Sigmoid colon (tissue), 4 donors: Measurements from ENCODE around the gene ZNF71.

ENCODE experiments used
- EP300 ChIP-seq, 4 donors: sonication (generic); formaldehyde crosslinking; IDR thresholded peaks; one replicate each; pipeline ENCODE4 v1.6.1; 2017; ENCODE audit warnings: antibody characterized with exemption in 4 of 4
- POLR2A ChIP-seq, 2 donors: fragments of 450-650 bp; IDR thresholded peaks; one replicate each; pipeline ENCODE4 v1.6.1; 2016; ENCODE audit warnings: antibody characterized with exemption in 2 of 2, mild to moderate bottlenecking in 2 of 2, moderate library complexity in 2 of 2
- POLR2AphosphoS5 ChIP-seq, 4 donors: sonication (generic); formaldehyde crosslinking; IDR thresholded peaks; one replicate each; pipeline ENCODE4 v1.6.1; 2017; ENCODE audit warnings: antibody characterized with exemption in 4 of 4
- TF ChIP-seq, protein P1 (sequence below), 4 experiments: fragments of 450-650 bp in 3 of 4; fragments of 200-600 bp in 1 of 4; IDR thresholded peaks; one replicate each; pipeline ENCODE4 v1.5.1; 2016 to 2019; ENCODE audit warnings: antibody characterized with exemption in 4 of 4, mild to moderate bottlenecking in 3 of 4, moderate library complexity in 2 of 4

- TF ChIP-seq, protein P1, sequence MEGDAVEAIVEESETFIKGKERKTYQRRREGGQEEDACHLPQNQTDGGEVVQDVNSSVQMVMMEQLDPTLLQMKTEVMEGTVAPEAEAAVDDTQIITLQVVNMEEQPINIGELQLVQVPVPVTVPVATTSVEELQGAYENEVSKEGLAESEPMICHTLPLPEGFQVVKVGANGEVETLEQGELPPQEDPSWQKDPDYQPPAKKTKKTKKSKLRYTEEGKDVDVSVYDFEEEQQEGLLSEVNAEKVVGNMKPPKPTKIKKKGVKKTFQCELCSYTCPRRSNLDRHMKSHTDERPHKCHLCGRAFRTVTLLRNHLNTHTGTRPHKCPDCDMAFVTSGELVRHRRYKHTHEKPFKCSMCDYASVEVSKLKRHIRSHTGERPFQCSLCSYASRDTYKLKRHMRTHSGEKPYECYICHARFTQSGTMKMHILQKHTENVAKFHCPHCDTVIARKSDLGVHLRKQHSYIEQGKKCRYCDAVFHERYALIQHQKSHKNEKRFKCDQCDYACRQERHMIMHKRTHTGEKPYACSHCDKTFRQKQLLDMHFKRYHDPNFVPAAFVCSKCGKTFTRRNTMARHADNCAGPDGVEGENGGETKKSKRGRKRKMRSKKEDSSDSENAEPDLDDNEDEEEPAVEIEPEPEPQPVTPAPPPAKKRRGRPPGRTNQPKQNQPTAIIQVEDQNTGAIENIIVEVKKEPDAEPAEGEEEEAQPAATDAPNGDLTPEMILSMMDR (IDR thresholded peaks at IDR 0.05): no peak
- TF ChIP-seq POLR2A (IDR thresholded peaks at IDR 0.05) (no peak), POLR2AphosphoS5 (IDR thresholded peaks at IDR 0.05) (no peak), EP300 (IDR thresholded peaks at IDR 0.05) (no peak)
These were observed 72.3 kb downstream of the ZNF71 start for GRCh38 chr19:56667311-56667870.
